Measurements from ENCODE around the gene HMGA1.

DNA sequence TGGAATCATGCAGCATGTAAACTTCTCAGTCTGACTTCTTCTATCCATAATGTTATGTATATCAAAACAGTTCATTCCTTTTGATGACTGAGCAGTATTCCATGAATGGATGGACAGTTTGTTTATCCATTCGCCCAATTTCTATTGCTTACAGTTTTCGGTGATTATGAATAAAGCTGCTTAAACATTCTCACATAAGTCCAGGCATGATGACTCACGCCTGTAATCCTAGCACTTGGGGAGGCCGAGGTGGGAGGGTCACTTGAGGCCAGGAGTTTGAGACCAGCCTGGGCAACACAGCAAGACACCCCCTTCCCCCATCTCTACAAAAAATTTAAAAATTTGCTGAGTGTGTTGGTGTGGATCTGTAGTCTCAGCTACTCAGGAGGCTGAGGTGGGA, 22.9 kb upstream of the HMGA1 start:
- TF ChIP-seq POLR2A (IDR thresholded peaks at IDR 0.05): no peak
- TF ChIP-seq, protein P1, sequence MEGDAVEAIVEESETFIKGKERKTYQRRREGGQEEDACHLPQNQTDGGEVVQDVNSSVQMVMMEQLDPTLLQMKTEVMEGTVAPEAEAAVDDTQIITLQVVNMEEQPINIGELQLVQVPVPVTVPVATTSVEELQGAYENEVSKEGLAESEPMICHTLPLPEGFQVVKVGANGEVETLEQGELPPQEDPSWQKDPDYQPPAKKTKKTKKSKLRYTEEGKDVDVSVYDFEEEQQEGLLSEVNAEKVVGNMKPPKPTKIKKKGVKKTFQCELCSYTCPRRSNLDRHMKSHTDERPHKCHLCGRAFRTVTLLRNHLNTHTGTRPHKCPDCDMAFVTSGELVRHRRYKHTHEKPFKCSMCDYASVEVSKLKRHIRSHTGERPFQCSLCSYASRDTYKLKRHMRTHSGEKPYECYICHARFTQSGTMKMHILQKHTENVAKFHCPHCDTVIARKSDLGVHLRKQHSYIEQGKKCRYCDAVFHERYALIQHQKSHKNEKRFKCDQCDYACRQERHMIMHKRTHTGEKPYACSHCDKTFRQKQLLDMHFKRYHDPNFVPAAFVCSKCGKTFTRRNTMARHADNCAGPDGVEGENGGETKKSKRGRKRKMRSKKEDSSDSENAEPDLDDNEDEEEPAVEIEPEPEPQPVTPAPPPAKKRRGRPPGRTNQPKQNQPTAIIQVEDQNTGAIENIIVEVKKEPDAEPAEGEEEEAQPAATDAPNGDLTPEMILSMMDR (IDR thresholded peaks at IDR 0.05): no peak

All from uterus (tissue), 2 donors.